HG03565 (cell line): ENCODE results near the gene EMILIN2.

Source experiments
- ATAC-seq: cut with Tn5 transposase; IDR thresholded peaks from one replicate; pipeline ENCODE4 v1.9.1; 2021; ENCODE audit warnings: mild to moderate bottlenecking, moderate library complexity; ENCODE audit not compliant: unreplicated experiment

The EMILIN2 gene

DNA sequence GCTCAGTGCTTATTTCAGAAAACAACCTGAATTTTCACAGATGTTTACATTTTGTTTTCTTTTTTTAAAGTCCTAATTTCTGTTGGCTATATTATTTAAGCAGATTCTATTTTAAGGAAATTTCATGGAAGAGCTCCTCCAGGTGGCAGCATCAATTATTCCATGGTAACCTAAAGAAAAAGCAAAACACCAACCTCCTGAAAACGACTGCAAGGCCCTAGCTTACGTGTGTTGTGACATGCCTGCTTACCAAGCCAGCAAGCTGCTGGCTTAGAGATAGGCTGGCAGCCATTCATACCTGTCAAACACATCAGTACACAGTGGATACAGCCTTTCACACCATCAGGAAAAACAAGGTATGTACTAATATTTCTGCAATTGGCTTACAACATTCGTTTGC, 101.2 kb downstream of the EMILIN2 start:
- ATAC-seq = no peak

DNA sequence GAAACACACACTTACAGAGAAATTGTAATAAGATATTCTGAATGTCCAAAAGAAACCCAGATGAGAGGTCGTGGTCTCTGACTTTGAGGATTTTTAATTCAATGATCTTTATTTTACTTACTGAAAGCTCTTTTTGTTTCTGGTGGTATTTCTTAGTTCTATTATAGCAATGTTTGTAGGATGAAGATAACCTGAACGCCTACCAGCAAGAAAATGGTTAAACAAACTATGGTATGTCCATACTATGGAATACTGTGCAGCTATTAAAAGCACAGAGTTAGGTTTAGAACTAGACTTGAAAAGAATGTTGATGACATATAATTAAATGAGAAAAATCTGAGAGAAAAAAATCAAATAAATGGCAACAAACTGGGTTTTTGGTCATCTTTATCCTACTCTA, 105.8 kb downstream of the EMILIN2 start:
- no peak for ATAC-seq

DNA sequence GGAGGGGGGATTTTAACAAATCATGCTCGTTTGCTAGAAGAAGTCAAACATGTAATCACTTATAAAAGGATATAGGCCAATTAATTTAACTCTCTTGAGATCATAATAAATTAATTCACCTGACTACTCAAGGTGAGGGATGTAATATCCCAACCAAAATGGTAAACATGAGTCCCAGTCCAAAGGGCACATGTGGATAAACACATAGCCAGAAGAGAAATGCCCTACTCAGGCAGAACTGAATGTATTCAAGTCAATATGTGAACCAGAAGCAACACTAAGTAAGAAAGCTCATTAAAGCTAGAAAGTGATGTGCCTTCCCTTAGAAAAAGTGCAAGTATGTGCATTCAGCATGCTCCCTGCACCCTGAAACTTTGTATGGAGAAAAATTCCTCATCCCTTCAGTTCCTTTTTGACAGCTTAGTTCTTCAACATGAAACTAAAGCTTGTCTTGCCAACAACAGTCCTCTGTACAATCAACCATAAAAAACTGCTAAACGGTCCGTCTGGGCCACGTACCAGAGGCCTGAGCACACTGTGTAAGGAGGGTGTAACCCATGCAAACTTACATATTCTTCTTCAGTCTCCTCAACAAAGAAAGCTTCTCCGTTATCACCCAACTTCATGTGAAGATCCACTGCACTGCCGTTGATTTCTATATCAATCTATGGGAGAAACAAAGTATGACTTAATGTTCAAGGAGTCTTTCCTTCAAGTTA, 107.3 kb downstream of the EMILIN2 start:
- no peak for ATAC-seq

DNA sequence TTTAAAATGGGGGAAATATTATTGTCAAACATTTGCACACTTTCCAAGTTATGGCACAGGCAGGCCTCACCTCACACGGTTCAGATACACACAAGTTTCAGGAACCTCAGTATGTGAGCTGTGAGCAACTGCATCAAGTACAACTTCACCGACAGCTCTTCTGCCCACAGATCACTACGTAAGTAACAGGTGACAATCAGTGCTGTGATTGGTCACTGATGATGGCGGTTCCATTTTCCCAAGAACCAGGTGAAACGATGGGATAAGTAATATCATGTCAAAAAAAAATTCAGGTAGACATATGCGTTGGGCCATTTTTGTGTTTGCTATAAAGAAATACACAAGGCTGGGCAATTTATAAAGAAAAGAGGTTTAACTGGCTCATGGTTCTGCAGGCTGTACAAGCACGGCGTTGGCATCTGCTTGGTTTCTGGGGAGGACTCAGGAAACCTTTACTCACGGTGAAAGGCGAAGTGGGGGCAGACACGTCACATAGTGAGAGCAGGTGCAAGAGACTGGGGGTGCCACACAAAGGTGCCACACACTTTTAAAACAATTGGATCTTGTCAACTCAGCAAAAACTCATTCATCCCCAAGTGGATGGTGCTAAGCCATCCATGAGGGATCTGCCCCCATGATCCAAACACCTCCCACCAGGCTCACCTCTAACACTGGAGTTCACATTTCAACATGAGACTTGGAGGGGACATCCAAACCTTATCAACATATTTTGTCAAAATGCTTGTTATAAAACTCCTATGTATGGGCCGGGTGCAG, 108.3 kb downstream of the EMILIN2 start:
- ATAC-seq = no peak

DNA sequence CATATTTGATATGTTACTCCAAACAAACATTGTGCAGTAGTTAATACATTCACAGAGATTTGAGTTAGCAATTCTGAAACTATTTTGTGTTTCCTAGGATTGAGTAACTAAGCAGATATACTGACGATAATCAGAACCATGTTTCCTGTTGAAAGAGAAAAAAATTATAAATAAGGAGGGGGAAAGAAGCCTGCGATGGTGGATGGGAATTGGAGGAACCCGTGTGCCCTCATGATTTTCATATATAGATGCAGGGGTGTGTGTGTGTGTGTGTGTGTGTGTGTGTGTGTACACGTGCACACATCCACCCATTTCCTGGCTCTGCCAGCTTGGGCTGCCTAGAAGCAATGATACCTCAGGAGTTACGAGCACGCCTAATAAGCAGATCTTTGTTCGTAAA, 109.2 kb downstream of the EMILIN2 start:
- no peak for ATAC-seq

DNA sequence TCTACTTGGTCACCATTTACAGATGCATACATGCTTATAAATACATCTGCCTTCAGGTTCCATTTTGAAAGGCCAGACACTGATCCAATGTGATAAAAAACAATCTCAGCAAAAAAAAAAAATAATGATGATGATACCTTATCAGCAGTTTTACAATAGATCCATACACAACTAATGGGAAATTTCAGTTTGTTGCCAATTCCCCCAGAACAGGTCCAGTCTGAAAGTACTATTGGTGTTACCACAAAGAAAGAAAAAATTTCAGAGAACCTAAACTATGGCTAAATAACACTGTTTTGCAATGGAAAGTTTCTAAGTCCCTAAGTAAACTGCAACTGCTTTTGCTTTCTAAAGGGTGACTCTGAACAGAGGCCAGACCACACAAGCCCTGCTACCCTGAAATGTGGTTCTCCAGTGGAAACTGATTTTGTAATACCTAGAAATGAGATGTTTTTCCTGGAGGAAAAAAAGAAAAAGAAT, 112.1 kb downstream of the EMILIN2 start:
- peak; percentile 40 for ATAC-seq

DNA sequence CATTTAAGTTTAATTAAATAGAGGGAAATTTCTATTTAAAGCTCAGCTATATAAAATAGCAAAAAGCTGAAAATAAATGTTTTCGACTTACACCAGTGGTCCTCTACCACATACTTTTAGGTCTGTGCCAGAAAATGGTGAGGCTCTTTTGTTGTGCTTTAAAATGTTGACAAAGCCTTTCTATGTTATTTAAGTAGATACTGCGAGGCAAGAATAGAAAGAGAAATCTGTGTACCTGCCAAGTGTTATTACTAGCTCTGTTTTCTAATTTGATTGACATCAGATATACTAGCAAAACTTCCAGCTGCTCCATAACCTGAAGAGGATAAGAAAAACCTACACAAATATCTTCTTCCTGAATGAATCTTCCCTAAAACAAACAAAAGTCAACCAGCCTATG, 112.5 kb downstream of the EMILIN2 start:
- ATAC-seq = no peak

DNA sequence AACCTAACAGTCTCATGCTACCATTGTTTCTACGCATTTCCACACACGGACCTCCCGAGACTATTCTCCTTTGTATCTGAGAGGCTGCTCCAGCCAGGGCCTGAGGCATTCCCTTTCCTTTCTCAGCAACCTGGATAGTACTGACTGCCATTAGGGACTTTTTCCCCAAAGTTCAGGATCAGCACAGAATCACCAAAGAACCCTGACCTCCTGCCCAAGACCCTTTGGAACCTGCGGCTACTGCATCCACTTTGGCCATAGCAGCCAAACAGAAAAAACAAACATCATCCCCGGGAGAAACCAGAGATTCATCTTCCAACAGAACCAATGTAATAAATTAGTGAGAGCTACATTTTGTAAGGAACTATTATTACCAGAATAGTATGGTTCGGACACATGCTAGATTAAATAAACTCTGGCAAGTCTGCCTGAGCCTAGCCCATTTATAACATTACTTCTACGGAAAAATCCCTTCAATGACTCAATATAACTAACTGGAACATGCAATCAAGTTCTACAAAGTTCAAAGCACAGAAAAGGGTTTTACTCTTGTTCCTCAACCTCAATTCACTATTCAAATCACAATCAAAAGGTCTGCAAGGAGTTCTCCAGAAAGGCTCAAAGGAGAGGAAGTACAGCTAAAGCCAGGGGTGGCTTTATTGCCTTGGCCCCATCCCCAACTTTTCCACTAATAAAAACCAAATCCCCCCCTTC, 114.3 kb downstream of the EMILIN2 start:
- ATAC-seq = no peak

DNA sequence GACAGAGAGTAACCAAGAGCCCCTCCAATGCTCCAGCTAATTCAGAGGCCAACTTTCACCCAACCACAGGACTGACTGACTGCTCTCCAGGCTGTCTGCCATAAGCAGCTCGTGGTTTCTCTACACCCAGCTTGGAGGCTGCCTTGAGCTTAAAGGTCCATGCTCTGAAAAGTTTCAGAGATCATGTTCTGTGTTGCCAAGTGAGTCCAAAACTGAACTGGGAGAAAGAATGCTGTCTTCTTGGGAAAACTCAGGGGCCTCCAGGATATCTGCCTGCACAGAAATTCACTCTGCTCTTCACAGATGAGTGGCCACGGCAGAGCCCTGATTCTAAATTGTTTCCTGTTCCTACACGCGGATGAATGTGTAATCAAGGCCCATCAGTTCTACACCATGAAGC, 115.0 kb downstream of the EMILIN2 start:
- ATAC-seq = no peak

DNA sequence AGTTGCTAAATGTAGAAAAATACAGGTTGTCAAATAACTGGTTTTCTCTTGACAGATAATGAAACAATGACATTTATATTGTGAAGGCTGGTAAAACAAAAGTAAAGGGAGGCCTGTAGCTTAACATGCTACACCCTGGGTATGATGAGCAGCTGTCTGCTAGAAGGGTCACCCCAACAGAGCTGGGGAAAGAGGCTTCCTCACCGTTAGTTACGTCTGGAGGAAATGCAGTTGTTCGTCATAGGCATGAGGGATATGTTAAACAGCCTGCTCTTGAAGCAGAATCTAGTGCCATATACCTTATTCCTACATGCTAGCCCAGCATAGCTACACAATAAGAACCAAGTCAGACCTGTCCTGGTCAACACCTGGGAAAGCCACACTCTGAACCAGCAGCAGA, 116.2 kb downstream of the EMILIN2 start:
- no peak for ATAC-seq

DNA sequence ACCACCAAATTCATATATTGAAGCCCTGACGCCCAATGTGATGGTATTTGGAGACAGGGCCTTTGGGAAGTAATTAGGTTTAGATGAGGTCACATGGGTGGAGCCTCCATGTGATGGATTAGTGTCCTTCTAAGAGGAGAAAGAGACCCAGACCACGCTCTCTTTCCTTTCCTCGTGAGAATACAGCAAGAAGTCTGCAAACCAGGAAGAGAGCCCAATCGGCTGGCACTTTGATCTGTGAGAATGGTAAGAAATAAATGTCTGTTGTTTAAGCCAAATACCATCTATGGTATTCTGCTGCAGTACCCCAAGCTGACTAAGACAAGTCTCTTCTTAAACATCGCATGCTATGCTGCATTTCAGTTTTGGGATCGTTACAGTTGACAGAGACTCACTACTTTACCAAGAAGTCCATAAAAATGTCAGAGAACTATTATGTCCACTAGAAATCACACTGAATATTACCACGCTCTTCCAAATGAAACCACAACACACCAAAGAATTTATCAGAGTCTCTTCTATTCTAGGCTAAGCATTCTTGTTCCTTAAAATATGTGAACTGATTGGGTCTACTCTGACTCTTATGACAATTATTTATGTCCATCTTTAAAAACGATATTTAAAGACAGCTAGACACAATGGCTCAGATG, 117.7 kb downstream of the EMILIN2 start:
- no peak for ATAC-seq
